ENCODE measurements around the gene TWIST2. TPM values are rescaled to one million over a fixed set of nuclear protein-coding genes. Genes with fewer than 3 reads are reported as not detected.

Gene TWIST2
- total RNA-seq, 1 experiment from 2014 or later, result not detected

GRCh38 chr2:238868616-238869292, 20.9 kb downstream of the TWIST2 start:
- DNase-seq, result no peak
- no peak overlapping the region for H3K27ac ChIP-seq
- no peaks in the 10 kb centered on the region for H3K27me3 ChIP-seq
- no peak overlapping the region for H3K4me3 ChIP-seq
- H3K9me3 ChIP-seq (replicated peaks), result no peaks in the 10 kb centered on the region
- peaks cover 23% of the 10 kb centered on the region for H3K4me1 ChIP-seq
- no peaks in the 10 kb centered on the region for H3K36me3 ChIP-seq

DNA sequence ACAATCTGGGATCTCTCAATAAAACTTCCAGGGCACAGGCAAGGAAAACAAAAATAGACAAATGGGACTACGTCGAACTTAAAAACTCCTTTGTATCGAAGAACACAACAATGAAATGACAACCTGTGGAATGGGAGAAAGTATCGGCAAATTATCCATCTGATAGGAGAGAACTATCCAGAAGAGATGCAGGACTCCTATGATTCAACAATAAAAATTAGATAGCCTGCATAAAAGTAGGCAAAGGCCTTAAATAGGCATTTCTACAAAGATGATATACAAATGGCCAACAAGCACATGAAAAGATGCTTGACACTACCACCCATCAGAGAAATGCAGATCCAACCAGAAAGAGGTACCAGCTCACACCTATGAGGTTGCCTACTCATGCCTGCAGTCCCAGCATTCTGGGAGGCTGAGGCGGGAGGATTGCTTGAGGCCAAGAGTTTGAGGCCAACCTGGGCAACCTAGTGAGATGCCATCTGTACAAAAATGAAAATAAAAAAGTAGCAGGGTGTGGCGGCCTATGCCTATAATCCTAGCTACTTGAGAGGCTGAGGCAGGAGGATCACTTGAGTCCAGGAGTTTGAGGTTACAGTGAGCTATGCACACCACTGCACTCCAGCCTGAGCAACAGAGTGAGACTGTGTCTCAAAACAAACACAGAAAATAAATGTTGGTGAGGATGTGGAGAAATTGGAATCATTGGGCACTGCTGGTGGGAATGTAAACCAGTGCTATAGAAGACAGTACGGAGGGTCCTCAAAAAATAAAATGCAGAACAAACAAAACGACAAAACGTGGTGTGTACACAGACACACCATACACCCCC, 21.6 kb downstream of the TWIST2 start:
- H3K27me3 ChIP-seq, result no peaks in the 10 kb centered on the region
- H3K9me3 ChIP-seq (replicated peaks), result no peaks in the 10 kb centered on the region
- no peaks in the 10 kb centered on the region for H3K36me3 ChIP-seq
- no peak for DNase-seq
- H3K4me1 ChIP-seq, result peaks cover 17% of the 10 kb centered on the region
- no peak overlapping the region for H3K4me3 ChIP-seq
- H3K27ac ChIP-seq, result no peak overlapping the region

- peaks cover 10% of the 10 kb centered on the region for H3K4me1 ChIP-seq
- no peak overlapping the region for H3K4me3 ChIP-seq
- no peaks in the 10 kb centered on the region for H3K36me3 ChIP-seq
- DNase-seq, result no peak
- no peak overlapping the region for H3K27ac ChIP-seq
- H3K9me3 ChIP-seq (replicated peaks), result no peaks in the 10 kb centered on the region
- no peaks in the 10 kb centered on the region; the same call in 1 of the 2 replicates for H3K27me3 ChIP-seq
These were observed 22.4 kb downstream of the TWIST2 start for GRCh38 chr2:238870261-238870660.

- Histone ChIP-seq H3K4me1 (peaks cover 5% of the 10 kb centered on the region), H3K27ac (no peak overlapping the region), H3K36me3 (no peaks in the 10 kb centered on the region), H3K4me3 (no peak overlapping the region), H3K27me3 (peaks cover 6% of the 10 kb centered on the region; the same call in 1 of the 2 replicates), H3K9me3 (replicated peaks) (no peaks in the 10 kb centered on the region)
- DNase-seq, result no peak
These were observed 24.1 kb downstream of the TWIST2 start for GRCh38 chr2:238872026-238872425.

DNA sequence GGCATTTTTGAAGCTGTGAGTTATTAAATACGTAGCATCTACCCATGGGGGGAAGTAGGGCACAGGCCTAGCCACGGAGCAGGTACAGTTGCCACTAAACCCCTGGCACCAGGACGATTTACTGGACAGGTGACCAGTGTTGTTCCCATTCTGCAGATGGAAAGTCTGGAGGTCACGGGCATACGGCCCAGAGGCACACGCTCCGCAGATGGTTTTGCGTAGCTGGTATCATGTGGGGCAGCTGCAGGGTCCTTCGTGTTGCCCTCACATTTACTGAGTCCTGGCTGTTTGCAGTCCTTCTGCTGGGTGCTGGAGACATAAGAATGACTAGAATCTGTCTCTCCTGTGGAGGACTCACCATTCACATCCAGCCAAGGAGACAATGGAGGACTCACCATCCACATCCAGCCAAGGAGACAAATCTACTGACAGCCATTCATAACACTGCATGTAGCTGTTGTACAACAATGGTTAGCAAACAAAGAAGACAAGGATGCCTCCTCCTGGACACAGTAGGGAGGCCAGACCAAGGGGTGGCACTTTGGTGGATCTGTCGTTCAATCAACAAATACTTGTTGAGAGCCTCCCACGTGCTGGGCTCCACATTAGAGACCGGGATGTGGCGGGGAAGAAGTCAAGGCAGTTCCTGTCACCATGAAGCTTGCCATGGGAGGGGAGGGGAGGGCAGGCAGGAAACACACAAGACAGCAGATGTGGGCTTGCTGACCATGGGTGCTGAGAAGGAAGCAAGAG, 24.9 kb downstream of the TWIST2 start:
- no peaks in the 10 kb centered on the region for H3K9me3 ChIP-seq (replicated peaks)
- H3K4me3 ChIP-seq, result no peak overlapping the region
- no peaks in the 10 kb centered on the region for H3K36me3 ChIP-seq
- H3K27me3 ChIP-seq, result peaks cover 6% of the 10 kb centered on the region; the same call in 1 of the 2 replicates
- DNase-seq, result no peak
- no peak overlapping the region for H3K27ac ChIP-seq
- no peaks in the 10 kb centered on the region; the same call in 1 of the 2 replicates for H3K4me1 ChIP-seq

DNA sequence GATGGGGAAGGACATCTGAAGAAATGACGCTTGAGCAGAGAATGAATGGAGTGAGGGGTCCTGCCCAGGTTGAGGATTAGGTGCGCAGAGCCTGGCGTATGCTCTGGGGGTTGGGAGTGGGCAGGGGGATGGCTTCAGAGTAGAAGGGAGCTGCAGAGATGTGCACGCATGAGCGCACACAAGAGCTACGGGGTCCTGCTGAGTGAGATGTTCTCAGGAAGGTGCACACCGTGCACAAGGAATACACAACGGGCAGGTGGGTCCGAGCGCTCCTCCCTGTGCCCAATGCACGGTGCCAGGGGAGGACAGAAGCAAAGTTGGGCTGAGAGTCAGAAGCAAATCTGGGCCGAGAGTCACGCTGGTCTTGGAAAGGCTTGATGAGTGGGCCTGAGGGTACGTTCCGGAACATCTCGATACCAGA, 25.5 kb downstream of the TWIST2 start:
- H3K27me3 ChIP-seq, result peaks cover 6% of the 10 kb centered on the region; the same call in 1 of the 2 replicates
- H3K9me3 ChIP-seq (replicated peaks), result no peaks in the 10 kb centered on the region
- DNase-seq, result no peak
- no peak overlapping the region for H3K27ac ChIP-seq
- H3K4me3 ChIP-seq, result no peak overlapping the region
- no peaks in the 10 kb centered on the region for H3K4me1 ChIP-seq
- H3K36me3 ChIP-seq, result no peaks in the 10 kb centered on the region

- no peak overlapping the region for H3K4me3 ChIP-seq
- H3K4me1 ChIP-seq, result no peaks in the 10 kb centered on the region
- no peak overlapping the region for H3K27ac ChIP-seq
- H3K36me3 ChIP-seq, result no peaks in the 10 kb centered on the region
- peaks cover 6% of the 10 kb centered on the region; the same call in 1 of the 2 replicates for H3K27me3 ChIP-seq
- no peaks in the 10 kb centered on the region for H3K9me3 ChIP-seq (replicated peaks)
- DNase-seq, result no peak
These were observed 26.0 kb downstream of the TWIST2 start for GRCh38 chr2:238873841-238874240.

GRCh38 chr2:238874330-238875050, 26.6 kb downstream of the TWIST2 start:
- Histone ChIP-seq H3K4me3 (no peak overlapping the region), H3K36me3 (no peaks in the 10 kb centered on the region), H3K27me3 (peaks cover 6% of the 10 kb centered on the region; the same call in 1 of the 2 replicates), H3K4me1 (no peaks in the 10 kb centered on the region), H3K27ac (no peak overlapping the region), H3K9me3 (replicated peaks) (no peaks in the 10 kb centered on the region)
- no peak for DNase-seq

- Histone ChIP-seq H3K27ac (no peak overlapping the region), H3K4me3 (no peak overlapping the region), H3K4me1 (no peaks in the 10 kb centered on the region), H3K27me3 (peaks cover 6% of the 10 kb centered on the region; the same call in 1 of the 2 replicates), H3K9me3 (replicated peaks) (no peaks in the 10 kb centered on the region), H3K36me3 (no peaks in the 10 kb centered on the region)
- DNase-seq, result no peak
These were observed 27.2 kb downstream of the TWIST2 start for GRCh38 chr2:238875101-238875470.

DNA sequence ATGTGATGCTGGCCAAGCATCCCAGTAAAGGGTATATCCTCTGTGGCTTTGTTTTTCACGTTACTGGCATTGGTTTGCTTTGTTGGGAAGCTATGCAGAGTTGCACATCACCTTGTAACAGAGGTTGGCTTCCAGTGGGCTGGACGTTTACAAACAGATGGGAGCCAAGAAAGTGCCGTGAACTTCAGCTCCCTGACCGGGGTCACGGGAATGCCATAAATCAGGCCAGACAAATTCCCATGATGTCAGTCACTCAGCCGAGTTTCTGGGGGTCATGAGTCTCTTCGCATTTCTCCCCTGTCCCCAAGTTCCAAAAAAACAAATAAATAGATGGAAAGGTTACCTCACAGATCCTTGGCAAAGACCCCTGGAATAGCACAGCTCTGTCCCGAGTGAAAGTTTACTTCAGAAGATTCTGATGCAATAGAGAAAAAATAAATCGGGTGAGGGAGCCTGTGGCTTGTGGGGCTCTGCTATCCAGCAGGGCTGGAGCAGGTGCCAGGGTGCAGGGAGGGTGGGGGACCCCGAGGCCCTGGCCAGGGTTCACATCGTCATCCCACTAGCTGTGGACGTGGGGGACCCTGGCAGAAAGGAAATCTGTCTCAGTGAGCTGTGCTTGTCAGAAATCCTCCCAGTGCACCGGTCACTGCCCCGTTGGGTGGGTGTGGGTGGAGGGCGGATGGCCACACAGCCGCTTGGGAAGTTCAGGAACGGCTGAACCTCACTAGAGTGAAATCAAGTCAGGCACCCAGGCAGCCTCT, 27.8 kb downstream of the TWIST2 start:
- Histone ChIP-seq H3K27me3 (peaks cover 6% of the 10 kb centered on the region; the same call in 1 of the 2 replicates), H3K36me3 (no peaks in the 10 kb centered on the region), H3K4me3 (no peak overlapping the region), H3K27ac (no peak overlapping the region), H3K9me3 (replicated peaks) (no peaks in the 10 kb centered on the region), H3K4me1 (no peaks in the 10 kb centered on the region)
- no peak for DNase-seq

DNA sequence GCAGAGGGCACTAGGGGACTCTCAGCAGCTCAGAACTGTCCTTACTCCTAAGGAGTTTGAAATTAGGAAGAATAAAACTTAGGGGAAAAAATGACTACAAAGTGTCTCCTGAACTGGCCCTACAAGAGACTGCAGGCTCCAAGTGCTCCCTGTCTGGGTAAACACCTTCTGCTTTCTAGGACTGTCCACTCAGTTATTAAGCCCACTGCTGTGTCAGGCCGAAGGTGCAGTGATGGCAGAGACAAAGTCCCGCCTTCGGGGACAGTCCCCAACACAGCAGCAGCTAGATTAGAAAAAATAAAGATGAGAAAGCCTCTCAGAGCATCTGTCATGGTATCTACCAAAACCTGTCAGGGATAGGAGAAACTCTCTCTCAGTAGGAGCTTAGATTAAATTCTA, 28.3 kb downstream of the TWIST2 start:
- Histone ChIP-seq H3K27ac (no peak overlapping the region), H3K36me3 (no peaks in the 10 kb centered on the region), H3K9me3 (replicated peaks) (peaks cover under 1% of the 10 kb centered on the region; the same call in 1 of the 2 replicates), H3K4me3 (no peak overlapping the region), H3K4me1 (no peaks in the 10 kb centered on the region), H3K27me3 (peaks cover 6% of the 10 kb centered on the region; the same call in 1 of the 2 replicates)
- DNase-seq, result no peak

DNA sequence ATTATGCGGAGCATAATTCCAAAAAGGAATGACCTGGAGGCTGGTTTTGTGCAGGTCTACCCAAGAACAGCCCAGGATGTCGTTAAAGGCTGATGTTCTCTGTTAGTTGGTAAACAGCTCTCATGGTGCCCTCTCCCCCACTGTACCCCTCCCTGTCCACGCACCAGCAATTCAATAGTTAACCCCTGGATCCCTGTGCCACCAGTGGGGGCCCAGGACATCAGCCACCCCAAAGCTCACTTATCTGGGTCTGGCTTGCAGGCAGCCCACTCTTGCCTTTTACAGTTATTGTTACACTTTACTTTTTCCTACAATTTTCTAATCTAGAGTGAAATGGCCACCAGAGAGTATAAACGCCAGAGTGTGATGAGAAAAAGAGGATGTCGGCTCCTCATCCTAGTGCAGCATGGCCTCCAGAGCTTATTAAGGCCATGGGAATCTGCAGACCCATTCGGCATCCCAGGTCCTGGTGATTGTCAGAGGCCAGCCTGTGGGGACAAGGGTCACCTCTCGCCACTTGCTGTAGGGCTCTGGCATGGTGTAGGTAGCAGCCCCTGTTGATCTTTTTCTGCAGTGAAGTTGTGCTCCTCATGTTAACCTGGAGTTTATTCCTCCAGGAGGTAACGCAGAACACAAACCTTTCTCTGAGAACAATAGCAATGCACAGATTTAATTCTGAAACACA, 30.3 kb downstream of the TWIST2 start:
- Histone ChIP-seq H3K27ac (no peak overlapping the region), H3K9me3 (replicated peaks) (peaks cover 4% of the 10 kb centered on the region; the same call in 1 of the 2 replicates), H3K4me3 (no peak overlapping the region), H3K4me1 (no peaks in the 10 kb centered on the region), H3K36me3 (no peaks in the 10 kb centered on the region), H3K27me3 (peaks cover 6% of the 10 kb centered on the region; the same call in 1 of the 2 replicates)
- DNase-seq, result no peak

DNA sequence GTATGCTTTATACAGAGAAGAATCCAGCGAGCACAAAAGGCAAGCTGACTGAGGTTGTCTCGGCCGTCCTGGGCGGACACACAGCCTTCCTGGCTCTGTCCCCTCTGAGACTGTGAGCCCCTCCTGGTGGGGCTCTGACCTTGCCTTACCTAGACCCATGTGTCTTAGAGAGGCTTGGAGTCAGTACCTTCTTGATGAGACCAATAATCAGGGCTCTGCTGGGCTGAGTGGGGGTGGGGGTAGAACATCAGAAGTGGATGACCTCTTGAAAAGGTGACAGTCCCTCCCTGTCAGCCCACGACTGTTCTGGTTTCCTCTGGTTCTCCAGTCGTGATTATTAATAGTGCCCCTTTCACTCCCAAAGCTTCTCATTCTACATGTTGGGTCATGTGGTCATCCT, 31.2 kb downstream of the TWIST2 start:
- Histone ChIP-seq H3K36me3 (no peaks in the 10 kb centered on the region), H3K27ac (no peak overlapping the region), H3K4me3 (no peak overlapping the region), H3K27me3 (peaks cover 6% of the 10 kb centered on the region; the same call in 1 of the 2 replicates), H3K9me3 (replicated peaks) (peaks cover 4% of the 10 kb centered on the region; the same call in 1 of the 2 replicates), H3K4me1 (no peaks in the 10 kb centered on the region)
- DNase-seq, result no peak
